H9 (cell line): ENCODE measurements around the gene MLLT6. TPM values are rescaled to one million over a fixed set of nuclear protein-coding genes. Genes with fewer than 3 reads are reported as not detected.

Experiments
- DNase-seq: peaks from one replicate; pipeline ENCODE4 v3.0.0-alpha.2; 2017
- H2AFZ ChIP-seq: one replicate; pipeline ENCODE4 v1.6.1; 2013; ENCODE audit warnings: mild to moderate bottlenecking, low read length, control low read depth, moderate library complexity
- H2AK5ac ChIP-seq: 2 replicates; pipeline ENCODE4 v1.6.1; 2013; ENCODE audit warnings: low read length, control low read depth, mixed read lengths; ENCODE audit not compliant: insufficient read length
- H2BK120ac ChIP-seq: one replicate; pipeline ENCODE4 v1.6.1; 2013; ENCODE audit warnings: low read depth, mild to moderate bottlenecking, low read length, control low read depth, inconsistent platforms; ENCODE audit not compliant: poor library complexity, severe bottlenecking
- H2BK12ac ChIP-seq: 2 replicates; pipeline ENCODE4 v1.6.1; 2013; ENCODE audit warnings: low read length, control low read depth, mixed read lengths, low read depth; ENCODE audit not compliant: insufficient read length
- H2BK15ac ChIP-seq: 2 replicates; pipeline ENCODE4 v1.6.1; 2013; ENCODE audit warnings: low read depth, low read length, control low read depth
- H2BK20ac ChIP-seq: one replicate; pipeline ENCODE4 v1.6.1; 2013; ENCODE audit warnings: low read depth, mild to moderate bottlenecking, low read length, control low read depth, inconsistent platforms; ENCODE audit not compliant: poor library complexity, severe bottlenecking
- H2BK5ac ChIP-seq: 2 replicates; pipeline ENCODE4 v1.6.1; 2013; ENCODE audit warnings: low read length, control low read depth, mixed read lengths; ENCODE audit not compliant: insufficient read length
- H3K14ac ChIP-seq: 2 replicates; pipeline ENCODE4 v1.6.1; 2013; ENCODE audit warnings: low read length, control low read depth; ENCODE audit not compliant: insufficient read depth
- H3K18ac ChIP-seq: 2 replicates; pipeline ENCODE4 v1.6.1; 2013; ENCODE audit warnings: low read depth, mild to moderate bottlenecking, mixed read lengths, low read length, control low read depth; ENCODE audit not compliant: insufficient read length
- H3K23ac ChIP-seq: 2 replicates; pipeline ENCODE4 v1.6.1; 2013; ENCODE audit warnings: low read length, control low read depth, mixed read lengths, low read depth; ENCODE audit not compliant: insufficient read length
- H3K23me2 ChIP-seq: 2 replicates; pipeline ENCODE4 v1.6.1; 2013; ENCODE audit warnings: low read depth, mild to moderate bottlenecking, mixed read lengths, low read length, control low read depth; ENCODE audit not compliant: insufficient read length, poor library complexity, severe bottlenecking
- H3K27ac ChIP-seq: 2 replicates; pipeline ENCODE4 v1.5.1; 2013; ENCODE audit warnings: low read length, control low read depth, mixed read lengths, low read depth; ENCODE audit not compliant: insufficient read length
- H3K27me3 ChIP-seq: 2 replicates; pipeline ENCODE4 v1.6.1; 2013; ENCODE audit warnings: low read length, control low read depth, inconsistent platforms; ENCODE audit not compliant: insufficient read depth
- H3K4ac ChIP-seq: 2 replicates; pipeline ENCODE4 v1.6.1; 2013; ENCODE audit warnings: low read depth, mild to moderate bottlenecking, control low read depth, inconsistent platforms, low read length, moderate library complexity
- H3K4me1 ChIP-seq: 2 replicates; pipeline ENCODE4 v1.6.1; 2013; ENCODE audit warnings: low read length, control low read depth, inconsistent platforms; ENCODE audit not compliant: insufficient read depth
- H3K4me2 ChIP-seq: 2 replicates; pipeline ENCODE4 v1.6.1; 2013; ENCODE audit warnings: low read length, control low read depth, mixed read lengths; ENCODE audit not compliant: insufficient read length, insufficient read depth
- H3K56ac ChIP-seq: 2 replicates; pipeline ENCODE4 v1.6.1; 2013; ENCODE audit warnings: low read depth, mild to moderate bottlenecking, mixed read lengths, low read length, control low read depth; ENCODE audit not compliant: insufficient read length
- H3K79me1 ChIP-seq: 2 replicates; pipeline ENCODE4 v1.6.1; 2013; ENCODE audit warnings: low read depth, mild to moderate bottlenecking, moderate library complexity, low read length, control low read depth, inconsistent platforms; ENCODE audit not compliant: insufficient read depth, poor library complexity, severe bottlenecking
- H3K79me2 ChIP-seq: 2 replicates; pipeline ENCODE4 v1.6.1; 2013; ENCODE audit warnings: low read length, control low read depth, inconsistent platforms; ENCODE audit not compliant: insufficient read depth
- H3K9ac ChIP-seq: 2 replicates; pipeline ENCODE4 v1.6.1; 2013; ENCODE audit warnings: low read length, control low read depth, mixed read lengths; ENCODE audit not compliant: insufficient read length; ENCODE audit errors: extremely low read depth
- H3K9me3 ChIP-seq: one replicate; pipeline ENCODE4 v1.6.1; 2013; ENCODE audit warnings: low read depth, low read length, inconsistent platforms; ENCODE audit not compliant: control insufficient read depth
- H3T11ph ChIP-seq: one replicate; pipeline ENCODE4 v1.6.1; 2013; ENCODE audit warnings: mild to moderate bottlenecking, low read length, control low read depth, inconsistent platforms
- H4K20me1 ChIP-seq: one replicate; pipeline ENCODE4 v1.6.1; 2013; ENCODE audit not compliant: control insufficient read depth, insufficient read length, insufficient read depth
- H4K5ac ChIP-seq: 2 replicates; pipeline ENCODE4 v1.6.1; 2013; ENCODE audit warnings: low read depth, mild to moderate bottlenecking, mixed read lengths, low read length, control low read depth; ENCODE audit not compliant: insufficient read length
- H4K8ac ChIP-seq: replicated peaks from 2 replicates; pipeline ENCODE4 v1.6.1; 2013; ENCODE audit warnings: low read length, control low read depth, mixed read lengths, low read depth; ENCODE audit not compliant: insufficient read length
- H4K91ac ChIP-seq: 2 replicates; pipeline ENCODE4 v1.6.1; 2013; ENCODE audit warnings: low read depth, mild to moderate bottlenecking, moderate library complexity, mixed read lengths, low read length, control low read depth; ENCODE audit not compliant: insufficient read length
- H3K27ac Mint-ChIP-seq, 3 experiments: 2 replicates in 2 of 3; 3 replicates in 1 of 3; pipeline ENCODE4 v1.8.0; 2020 to 2021; ENCODE audit warnings: mixed read lengths in 3 of 3, mild to moderate bottlenecking in 1 of 3, moderate library complexity in 1 of 3
- H3K27me3 Mint-ChIP-seq: 2 replicates; pipeline ENCODE4 v1.8.0; 2021; ENCODE audit warnings: low read depth, mild to moderate bottlenecking, moderate library complexity, mixed read lengths
- H3K36me3 Mint-ChIP-seq, 3 experiments: 2 replicates in 2 of 3; 3 replicates in 1 of 3; pipeline ENCODE4 v1.8.0; 2020 to 2021; ENCODE audit warnings: low read depth in 3 of 3, mixed read lengths in 3 of 3; ENCODE audit not compliant: insufficient read depth in 1 of 3
- H3K4me1 Mint-ChIP-seq, 2 experiments: 2 replicates each; pipeline ENCODE4 v1.8.0; 2020; ENCODE audit warnings: mixed read lengths in 2 of 2
- H3K4me3 Mint-ChIP-seq, 2 experiments: 2 replicates in 1 of 2; 3 replicates in 1 of 2; pipeline ENCODE4 v1.8.0; 2020 to 2021; ENCODE audit warnings: mild to moderate bottlenecking in 2 of 2, mixed read lengths in 2 of 2, moderate library complexity in 1 of 2
- H3K9me3 Mint-ChIP-seq, 2 experiments: 2 replicates in 1 of 2; 3 replicates in 1 of 2; pipeline ENCODE4 v1.8.0; 2020; ENCODE audit warnings: mild to moderate bottlenecking in 2 of 2, mixed read lengths in 2 of 2, moderate library complexity in 1 of 2
- CTCF ChIP-seq: fragments of 200-600 bp; sonication (generic); conservative IDR thresholded peaks from 3 replicates; pipeline ENCODE4 v1.8.0; 2021; ENCODE audit warnings: antibody characterized with exemption, mild to moderate bottlenecking
- WGBS: extraction: QIAGEN DNeasy Blood & Tissue Kit; methylation state at CpG from one replicate; pipeline ENCODE4 v1.1.7; 2013; ENCODE audit warnings: missing lambda C conversion rate, low lambda C conversion rate, mixed read lengths; ENCODE audit not compliant: insufficient read length; ENCODE audit errors: extremely low coverage; 5-methylcytosine and 5-hydroxymethylcytosine counted together
- total RNA-seq: library from RNA; stranded (reverse); gene quantifications from 2 replicates; pipeline ENCODE4 v1.2.1, GENCODE V29; 2021

MLLT6 gene
- total RNA-seq, 1 experiment from 2014 or later, result 26.4 TPM

- H3K23me2 ChIP-seq, result peaks cover 20% of the 10 kb centered on the region
- no peaks in the 10 kb centered on the region for H3K79me2 ChIP-seq
- H4K91ac ChIP-seq, result no peak overlapping the region
- no peak overlapping the region for H2AFZ ChIP-seq
- no peak overlapping the region for H2BK12ac ChIP-seq
- no peak overlapping the region for H4K8ac ChIP-seq
- no peak overlapping the region for H3K14ac ChIP-seq
- no peak overlapping the region for H3K18ac ChIP-seq
- H3K4me2 ChIP-seq, result no peak overlapping the region
- peaks cover 5% of the 10 kb centered on the region; the same call in 1 of the 2 replicates for H3K4me1 ChIP-seq
- H2BK15ac ChIP-seq, result no peak overlapping the region
- no peak overlapping the region for H3K27ac ChIP-seq
- H4K5ac ChIP-seq, result no peak overlapping the region
- no peak overlapping the region for H2BK5ac ChIP-seq
- no peak overlapping the region for H2BK20ac ChIP-seq
- no peak overlapping the region for H3T11ph ChIP-seq
- no peak for DNase-seq
- no peak overlapping the region for H2BK120ac ChIP-seq
- Mint-ChIP-seq H3K27me3 (peaks cover 81% of the 10 kb centered on the region), H3K27ac (no peak overlapping the region), H3K4me1 (peaks cover 42 to 71% of the 10 kb centered on the region in 2 experiments), H3K9me3 (no peaks in the 10 kb centered on the region; a peak in 2 of 5 replicates), H3K36me3 (peaks cover 0 to 5% (median 2%) of the 10 kb centered on the region in 3 experiments; a peak in 5 of 7 replicates), H3K4me3 (peak overlapping the region; percentile 77 to 90; a peak in 2 of 5 replicates)
- H2AK5ac ChIP-seq, result no peak overlapping the region
- H3K79me1 ChIP-seq, result no peaks in the 10 kb centered on the region
- H4K20me1 ChIP-seq, result no peaks in the 10 kb centered on the region
- no peak overlapping the region for H3K9ac ChIP-seq
- no peak overlapping the region for H3K56ac ChIP-seq
- no peak overlapping the region for H3K23ac ChIP-seq
- no peak for TF ChIP-seq CTCF
- H3K27me3 ChIP-seq, result peaks cover 35% of the 10 kb centered on the region
- H3K9me3 ChIP-seq, result no peaks in the 10 kb centered on the region
- H3K4ac ChIP-seq, result no peak overlapping the region
- no CpG with 5 or more reads among the region's 21 CpGs for WGBS
These were observed 2.7 kb downstream of the MLLT6 start for GRCh38 chr17:38707678-38708351.
